ENCODE results near the gene SLC10A7.

The SLC10A7 gene

GRCh38 chr4:146343776-146344175 is 178.0 kb downstream of the SLC10A7 start:
- no peak for DNase-seq

GRCh38 chr4:146343199-146343598 is 178.5 kb downstream of the SLC10A7 start:
- no peak for DNase-seq

GRCh38 chr4:146342600-146343192 is 179.0 kb downstream of the SLC10A7 start:
- DNase-seq = peak; percentile 47

GRCh38 chr4:146340798-146341197 is 180.9 kb downstream of the SLC10A7 start:
- no peak for DNase-seq

- no peak for DNase-seq
Measured at GRCh38 chr4:146338512-146338911, 183.2 kb downstream of the SLC10A7 start.

- DNase-seq = no peak
Measured at GRCh38 chr4:146336410-146336807, 185.3 kb downstream of the SLC10A7 start.

GRCh38 chr4:146335763-146336409 is 185.9 kb downstream of the SLC10A7 start:
- DNase-seq = no peak

- no peak for DNase-seq
Measured at GRCh38 chr4:146334862-146335449, 186.8 kb downstream of the SLC10A7 start.

- no peak for DNase-seq
Measured at GRCh38 chr4:146333895-146334262, 187.9 kb downstream of the SLC10A7 start.

- peak; percentile 5 for DNase-seq
Measured at GRCh38 chr4:146333187-146333894, 188.4 kb downstream of the SLC10A7 start.

GRCh38 chr4:146330392-146330791 is 191.3 kb downstream of the SLC10A7 start:
- no peak for DNase-seq

- no peak for DNase-seq
Measured at GRCh38 chr4:146329050-146329716, 192.6 kb downstream of the SLC10A7 start.

- DNase-seq = no peak
Measured at GRCh38 chr4:146327859-146328650, 193.7 kb downstream of the SLC10A7 start.

GRCh38 chr4:146318894-146319293 is 202.8 kb downstream of the SLC10A7 start:
- no peak for DNase-seq

- no peak for DNase-seq
Measured at GRCh38 chr4:146317783-146318182, 204.0 kb downstream of the SLC10A7 start.

- no peak for DNase-seq
Measured at GRCh38 chr4:146315184-146315583, 206.6 kb downstream of the SLC10A7 start.

GRCh38 chr4:146311238-146311970 is 210.3 kb downstream of the SLC10A7 start:
- no peak for DNase-seq

- DNase-seq = no peak
Measured at GRCh38 chr4:146310319-146311021, 211.3 kb downstream of the SLC10A7 start.

GRCh38 chr4:146308951-146309350 is 212.8 kb downstream of the SLC10A7 start:
- no peak for DNase-seq

- DNase-seq = no peak
Measured at GRCh38 chr4:146302822-146303221, 218.9 kb downstream of the SLC10A7 start.

GRCh38 chr4:146299607-146300006 is 222.1 kb downstream of the SLC10A7 start:
- no peak for DNase-seq

Measured in CD4-positive, alpha-beta T cell treated with Interleukin-6 for 4 hours (primary cell).